HG02973 (cell line): ENCODE data around the gene PROB1.

Source experiments
- ATAC-seq: cut with Tn5 transposase; IDR thresholded peaks from one replicate; pipeline ENCODE4 v1.9.1; 2021; ENCODE audit warnings: moderate library complexity; ENCODE audit not compliant: unreplicated experiment

The PROB1 gene

DNA sequence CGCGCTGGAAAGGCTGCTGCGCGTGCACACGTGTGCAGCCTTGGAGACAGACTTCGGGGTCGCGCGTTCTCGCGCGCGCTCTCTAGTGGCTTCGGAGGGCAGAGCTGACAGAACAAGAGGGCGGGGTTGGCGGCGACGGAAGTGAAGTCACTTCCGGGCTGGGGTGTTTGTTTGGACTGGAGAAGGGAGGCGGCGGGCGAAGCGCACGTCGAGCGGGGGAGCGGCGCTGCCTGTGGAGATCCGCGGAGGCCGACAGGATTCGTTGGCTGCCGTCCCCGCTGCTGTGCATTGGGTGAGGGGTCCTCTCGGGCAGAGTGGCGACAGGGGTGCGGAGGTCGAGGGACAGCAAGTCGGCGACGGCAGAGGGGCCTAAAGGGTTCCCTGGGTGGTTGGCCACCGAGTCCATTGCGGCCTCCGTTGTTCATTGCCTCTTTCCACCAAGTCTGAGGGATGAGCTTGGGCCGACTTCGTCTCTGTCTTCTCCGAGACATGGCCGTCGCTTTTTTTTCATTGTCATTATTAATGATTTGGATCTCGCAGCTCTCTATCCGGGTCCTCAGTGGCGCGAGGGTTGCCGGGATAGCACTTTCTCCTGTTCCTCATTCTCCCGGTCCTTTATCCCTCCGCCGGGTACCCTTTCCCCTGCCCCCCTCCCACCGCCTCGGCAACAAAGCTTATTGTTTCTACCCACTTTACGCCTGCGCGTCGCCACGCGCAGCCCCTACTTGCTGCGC is 53.0 kb downstream of the PROB1 start, which contains the start of gene PAIP2:
PAIP2 (plus strand) TSS at position 166 of the 734 bp plus-strand sequence. CDS start 21,931 bp downstream, outside the sequence.
- ATAC-seq: peak; percentile 81

GRCh38 chr5:139341187-139341688 is 53.7 kb downstream of the PROB1 start:
- no peak for ATAC-seq
